Stomach (tissue), 9 donors: ENCODE data around the gene KRTAP9-8. TPM values are rescaled to one million over a fixed set of nuclear protein-coding genes. Genes with fewer than 3 reads are reported as not detected.

Source experiments
- DNase-seq, 2 donors: peaks; one replicate each; pipeline versions ENCODE4 v3.0.0 to v3.0.0-alpha.2; 2013 to 2019
- H3K27ac ChIP-seq, 5 donors: fragments of 200-600 bp in 4 of 5; sonication (generic) in 4 of 5; one replicate each; pipeline ENCODE4 v1.5.1; 2013 to 2019; ENCODE audit warnings: mild to moderate bottlenecking in 1 of 5, moderate library complexity in 1 of 5
- H3K27me3 ChIP-seq, 3 donors: fragments of 200-600 bp; sonication (generic); one replicate each; pipeline ENCODE4 v1.5.1; 2017 to 2019; ENCODE audit warnings: mixed run types in 1 of 3
- H3K36me3 ChIP-seq, 4 donors: fragments of 200-600 bp; sonication (generic); 1 replicate in 3 of 4; 2 replicates in 1 of 4; pipeline ENCODE4 v1.5.1; 2016 to 2019
- H3K4me1 ChIP-seq, 4 donors: fragments of 200-600 bp; sonication (generic); one replicate each; pipeline ENCODE4 v1.5.1; 2016 to 2019
- H3K4me3 ChIP-seq, 4 donors: fragments of 200-600 bp; sonication (generic) in 3 of 4; one replicate each; pipeline ENCODE4 v1.5.1; 2016 to 2019; ENCODE audit warnings: mild to moderate bottlenecking in 1 of 4
- H3K9me3 ChIP-seq, 4 donors: fragments of 200-600 bp; sonication (generic); one replicate each; pipeline ENCODE4 v1.5.1; 2016 to 2019
- EP300 ChIP-seq: sonication (generic); formaldehyde crosslinking; IDR thresholded peaks from one replicate; pipeline ENCODE4 v1.6.1; 2017; ENCODE audit warnings: antibody characterized with exemption
- POLR2A ChIP-seq, 4 donors: fragments of 450-650 bp; IDR thresholded peaks; one replicate each; pipeline ENCODE4 v1.6.1; 2016; ENCODE audit warnings: antibody characterized with exemption in 4 of 4, control low read depth in 2 of 4, mild to moderate bottlenecking in 1 of 4, moderate library complexity in 1 of 4
- POLR2AphosphoS5 ChIP-seq, 3 donors: sonication (generic); formaldehyde crosslinking; IDR thresholded peaks; one replicate each; pipeline ENCODE4 v1.6.1; 2016; ENCODE audit warnings: antibody characterized with exemption in 3 of 3
- WGBS, 5 donors: extraction: QIAGEN DNeasy Blood & Tissue Kit in 3 of 5; methylation state at CpG; one replicate each; pipeline versions ENCODE4 v1.1.5 to v1.1.7; 2013 to 2018; 5-methylcytosine and 5-hydroxymethylcytosine counted together
- intact Hi-C: fragments of 100-400 bp; cut with DNase I; formaldehyde crosslinking; loops from one replicate; pipeline ENCODE4 v1.15.1; 2023; ENCODE audit warnings: low total_unique reads
- polyA plus RNA-seq, 3 donors: library from polyadenylated mRNA; stranded (reverse); fragments of 200-250 nt; gene quantifications; one replicate each; pipeline ENCODE4 v1.2.3, GENCODE V29; 2013
- total RNA-seq, 5 donors: library from RNA; depleted of rRNA; stranded (reverse); fragments of >200 nt; gene quantifications; one replicate each; pipeline versions ENCODE4 v1.1.0 to v1.2.3, GENCODE V29; 2014 to 2016
- TF ChIP-seq, protein P1 (sequence below), 7 experiments: fragments of 450-650 bp in 4 of 7; fragments of 200-600 bp in 3 of 7; sonication (generic) in 3 of 7; IDR thresholded peaks; one replicate each; pipeline ENCODE4 v1.5.1; 2016 to 2019; ENCODE audit warnings: antibody characterized with exemption in 7 of 7, control low read depth in 2 of 7, mild to moderate bottlenecking in 1 of 7
- donor health status: healthy with polysubstance abuse.
- donor health status: Bipolar disorder and iron deficiency.
- donor health status: healthy.

The KRTAP9-8 gene
- total and polyA plus RNA-seq, 8 donors: not detected

DNA sequence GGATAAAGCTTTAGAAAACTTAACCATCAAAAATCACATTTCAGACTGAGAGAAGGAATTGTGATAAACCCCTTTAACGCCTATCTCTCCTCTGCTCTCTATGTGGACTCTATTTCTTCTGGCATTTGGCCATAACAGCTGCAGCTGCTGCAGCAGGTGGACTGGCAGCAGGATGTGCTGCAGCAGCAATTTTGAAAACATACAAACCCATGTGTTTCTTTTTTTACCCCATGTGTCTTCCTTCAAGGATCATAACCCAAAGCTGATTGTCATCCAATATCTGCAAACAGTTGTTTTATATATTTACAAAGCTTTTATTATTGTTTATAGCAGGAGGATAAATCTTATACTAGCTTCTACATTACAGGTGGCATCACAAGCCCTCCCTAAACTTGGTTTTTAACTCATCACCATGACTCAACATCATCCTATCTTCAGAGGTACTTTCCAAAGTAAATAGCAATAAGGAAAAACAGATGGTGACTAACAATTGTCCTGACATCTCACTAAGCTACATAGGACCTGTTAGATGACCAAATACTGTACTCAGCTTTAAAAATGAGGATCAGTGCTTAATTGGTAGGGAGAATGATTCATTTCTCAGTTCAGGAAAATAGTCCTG, 25.8 kb upstream of the KRTAP9-8 start:
- Histone ChIP-seq H3K27me3 (peaks cover 0 to 30% (median 11%) of the 10 kb centered on the region in 3 donors), H3K9me3 (no peaks in the 10 kb centered on the region), H3K36me3 (no peaks in the 10 kb centered on the region), H3K27ac (no peak overlapping the region), H3K4me3 (no peak overlapping the region), H3K4me1 (no peaks in the 10 kb centered on the region)
- intact Hi-C loops: no loop called here
- WGBS, 5 donors: 18 to 44% (median 34%) methylated on average over 1 of the region's 1 CpG
- TF ChIP-seq POLR2AphosphoS5 (IDR thresholded peaks at IDR 0.05) (no peak), EP300 (no peak), POLR2A (IDR thresholded peaks at IDR 0.05) (no peak)
- TF ChIP-seq, protein P1, sequence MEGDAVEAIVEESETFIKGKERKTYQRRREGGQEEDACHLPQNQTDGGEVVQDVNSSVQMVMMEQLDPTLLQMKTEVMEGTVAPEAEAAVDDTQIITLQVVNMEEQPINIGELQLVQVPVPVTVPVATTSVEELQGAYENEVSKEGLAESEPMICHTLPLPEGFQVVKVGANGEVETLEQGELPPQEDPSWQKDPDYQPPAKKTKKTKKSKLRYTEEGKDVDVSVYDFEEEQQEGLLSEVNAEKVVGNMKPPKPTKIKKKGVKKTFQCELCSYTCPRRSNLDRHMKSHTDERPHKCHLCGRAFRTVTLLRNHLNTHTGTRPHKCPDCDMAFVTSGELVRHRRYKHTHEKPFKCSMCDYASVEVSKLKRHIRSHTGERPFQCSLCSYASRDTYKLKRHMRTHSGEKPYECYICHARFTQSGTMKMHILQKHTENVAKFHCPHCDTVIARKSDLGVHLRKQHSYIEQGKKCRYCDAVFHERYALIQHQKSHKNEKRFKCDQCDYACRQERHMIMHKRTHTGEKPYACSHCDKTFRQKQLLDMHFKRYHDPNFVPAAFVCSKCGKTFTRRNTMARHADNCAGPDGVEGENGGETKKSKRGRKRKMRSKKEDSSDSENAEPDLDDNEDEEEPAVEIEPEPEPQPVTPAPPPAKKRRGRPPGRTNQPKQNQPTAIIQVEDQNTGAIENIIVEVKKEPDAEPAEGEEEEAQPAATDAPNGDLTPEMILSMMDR (IDR thresholded peaks at IDR 0.05): no peak
- DNase-seq: peak in 1 of 2 donors; percentile 22

DNA sequence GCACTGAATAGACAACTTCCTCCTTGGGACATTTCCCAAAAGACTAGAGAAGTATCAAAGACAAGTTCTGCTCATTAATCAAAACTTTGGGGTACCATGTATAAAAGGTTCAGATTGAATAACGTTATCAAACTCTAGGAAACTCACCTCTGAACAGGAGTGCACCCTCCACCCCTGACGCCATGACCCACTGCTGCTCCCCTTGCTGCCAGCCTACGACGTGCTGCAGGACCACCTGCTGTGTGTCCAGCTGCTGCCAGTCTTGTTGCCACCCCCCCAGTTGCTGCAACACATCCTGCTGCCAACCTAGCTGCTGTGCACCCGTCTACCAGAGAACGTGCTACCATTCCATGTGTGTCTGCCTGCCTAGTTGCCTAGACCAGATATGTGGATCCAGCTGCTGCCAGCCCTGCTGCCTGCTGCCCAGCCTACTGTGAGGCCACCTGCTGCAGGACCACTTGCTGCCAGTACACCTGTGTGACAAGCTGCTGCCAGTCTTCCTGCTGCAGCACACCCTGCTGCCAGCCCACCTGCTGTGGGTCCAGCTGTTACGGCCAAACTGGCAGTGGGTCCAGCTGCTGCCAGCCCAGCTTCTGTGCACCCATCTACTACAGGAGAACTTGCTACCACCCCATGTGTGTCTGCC, 25.2 kb upstream of the KRTAP9-8 start:
- H3K27ac ChIP-seq: no peak overlapping the region
- no peaks in the 10 kb centered on the region for H3K36me3 ChIP-seq
- H3K27me3 ChIP-seq: peaks cover 0 to 30% (median 11%) of the 10 kb centered on the region in 3 donors
- no peak overlapping the region for H3K4me3 ChIP-seq
- intact Hi-C loops: no loop called here
- H3K4me1 ChIP-seq: no peaks in the 10 kb centered on the region
- TF ChIP-seq POLR2A (IDR thresholded peaks at IDR 0.05) (no peak), POLR2AphosphoS5 (IDR thresholded peaks at IDR 0.05) (no peak), EP300 (no peak)
- TF ChIP-seq, protein P1 (IDR thresholded peaks at IDR 0.05): no peak
- WGBS, 5 donors: 61 to 72% (median 65%) methylated on average over 7 of the region's 7 CpGs
- H3K9me3 ChIP-seq: no peaks in the 10 kb centered on the region
- peak in 1 of 2 donors; percentile 3 for DNase-seq

DNA sequence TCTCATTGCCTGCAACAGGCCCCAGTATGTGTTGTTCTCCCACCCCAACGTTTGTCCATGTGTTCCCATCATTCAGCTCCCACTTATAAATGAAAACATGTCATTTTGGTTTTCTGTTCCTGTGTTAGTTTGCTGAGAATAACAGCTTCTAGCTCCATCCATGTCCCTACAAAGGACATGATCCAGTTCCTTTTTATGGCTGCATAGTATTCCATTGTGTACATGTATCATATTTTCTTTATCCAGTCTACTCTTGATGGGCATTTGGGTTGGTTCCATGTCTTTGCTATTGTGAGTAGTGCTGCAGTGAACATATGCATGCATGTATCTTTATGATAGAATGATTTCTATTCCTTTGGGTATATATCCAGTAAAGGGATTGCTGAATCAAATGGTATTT, 22.1 kb upstream of the KRTAP9-8 start:
- DNase-seq: no peak
- Histone ChIP-seq H3K36me3 (no peaks in the 10 kb centered on the region), H3K9me3 (peaks cover 0 to 3% (median 0%) of the 10 kb centered on the region in 4 donors), H3K4me1 (no peaks in the 10 kb centered on the region), H3K27me3 (peaks cover 0 to 17% (median 11%) of the 10 kb centered on the region in 3 donors), H3K27ac (no peak overlapping the region), H3K4me3 (no peak overlapping the region)
- 73 to 80% (median 76%) methylated on average over 1 of the region's 1 CpG for WGBS, 5 donors
- intact Hi-C loops: no loop called here
- TF ChIP-seq POLR2A (IDR thresholded peaks at IDR 0.05) (no peak), EP300 (no peak), POLR2AphosphoS5 (IDR thresholded peaks at IDR 0.05) (no peak)
- TF ChIP-seq, protein P1 (IDR thresholded peaks at IDR 0.05): no peak

DNA sequence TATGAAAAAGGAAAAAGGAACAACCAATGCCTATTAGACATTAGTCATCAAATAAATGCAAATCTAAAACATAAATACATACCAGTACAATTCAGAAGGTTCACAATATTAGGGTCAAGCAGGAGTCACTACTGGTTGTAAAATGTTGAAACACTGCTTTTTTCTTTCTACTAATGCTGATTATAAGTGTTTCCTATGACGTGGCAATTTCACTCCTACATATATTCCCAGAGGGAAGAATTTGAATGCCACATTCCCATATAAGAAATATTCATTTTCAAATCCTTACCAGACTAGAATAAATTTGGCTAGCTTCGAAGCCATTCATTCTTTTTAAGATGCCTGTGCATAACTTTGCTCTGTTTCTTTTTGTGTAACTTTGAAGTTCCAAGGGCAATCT, 14.0 kb upstream of the KRTAP9-8 start:
- Histone ChIP-seq H3K4me3 (no peak overlapping the region), H3K27me3 (no peaks in the 10 kb centered on the region), H3K27ac (no peak overlapping the region), H3K36me3 (no peaks in the 10 kb centered on the region), H3K4me1 (no peaks in the 10 kb centered on the region), H3K9me3 (peaks cover 0 to 3% (median 0%) of the 10 kb centered on the region in 4 donors)
- no peak for DNase-seq
- intact Hi-C loops: no loop called here
- TF ChIP-seq EP300: no peak
- TF ChIP-seq POLR2AphosphoS5 (IDR thresholded peaks at IDR 0.05): no peak
- TF ChIP-seq, protein P1 (IDR thresholded peaks at IDR 0.05): no peak
- TF ChIP-seq POLR2A (IDR thresholded peaks at IDR 0.05): no peak
- 71 to 79% (median 75%) methylated on average over 2 of the region's 2 CpGs for WGBS, 5 donors
